Spleen (tissue), 11 donors: ENCODE measurements around the gene NR0B2. TPM values are rescaled to one million over a fixed set of nuclear protein-coding genes. Genes with fewer than 3 reads are reported as not detected.
"Not testable (repeated sequence)": the region's sequence is repeated elsewhere in the genome, so short reads cannot be mapped to it uniquely, and the experiment has no call there.

Experiments
- DNase-seq: peaks from one replicate; pipeline ENCODE4 v3.0.0-alpha.2; 2020
- H3K27ac ChIP-seq, 8 donors: fragments of 200-600 bp; sonication (generic) in 7 of 8; 1 replicate in 4 of 8; 2 replicates in 4 of 8; pipeline versions ENCODE4 v1.5.0 to v1.8.0; 2016 to 2021; ENCODE audit warnings: inconsistent platforms in 4 of 8, mild to moderate bottlenecking in 4 of 8, moderate library complexity in 1 of 8
- H3K27me3 ChIP-seq, 7 donors: fragments of 200-600 bp; sonication (generic) in 6 of 7; replicated peaks in 1 of 7; 1 replicate in 4 of 7; 2 replicates in 3 of 7; pipeline versions ENCODE4 v1.5.0 to v1.8.0; 2016 to 2021; ENCODE audit warnings: inconsistent platforms in 3 of 7, mild to moderate bottlenecking in 1 of 7
- H3K36me3 ChIP-seq, 6 donors: fragments of 200-600 bp; sonication (generic) in 5 of 6; 1 replicate in 4 of 6; 2 replicates in 2 of 6; pipeline versions ENCODE4 v1.5.0 to v1.8.0; 2016 to 2021; ENCODE audit warnings: inconsistent platforms in 2 of 6
- H3K4me1 ChIP-seq, 6 donors: fragments of 200-600 bp; sonication (generic) in 5 of 6; 1 replicate in 3 of 6; 2 replicates in 3 of 6; pipeline versions ENCODE4 v1.5.0 to v1.8.0; 2016 to 2021; ENCODE audit warnings: inconsistent platforms in 3 of 6
- H3K4me3 ChIP-seq, 8 donors: fragments of 200-600 bp; sonication (generic) in 7 of 8; 1 replicate in 4 of 8; 2 replicates in 4 of 8; pipeline versions ENCODE4 v1.5.0 to v1.8.0; 2016 to 2021; ENCODE audit warnings: inconsistent platforms in 4 of 8, mild to moderate bottlenecking in 4 of 8, moderate library complexity in 2 of 8
- H3K9me3 ChIP-seq, 8 donors: fragments of 200-600 bp; sonication (generic) in 7 of 8; 1 replicate in 4 of 8; 2 replicates in 4 of 8; pipeline versions ENCODE4 v1.5.0 to v1.8.0; 2016 to 2021; ENCODE audit warnings: inconsistent platforms in 4 of 8
- POLR2A ChIP-seq, 3 donors: fragments of 450-650 bp; IDR thresholded peaks; one replicate each; pipeline ENCODE4 v1.5.1; 2017; ENCODE audit warnings: antibody characterized with exemption in 3 of 3, mild to moderate bottlenecking in 1 of 3
- POLR2AphosphoS5 ChIP-seq, 3 donors: sonication (generic); formaldehyde crosslinking; IDR thresholded peaks; one replicate each; pipeline ENCODE4 v1.5.1; 2017; ENCODE audit warnings: antibody characterized with exemption in 3 of 3
- WGBS, 5 donors: extraction: QIAGEN DNeasy Blood & Tissue Kit in 3 of 5; methylation state at CpG; one replicate each; pipeline versions ENCODE4 v1.1.5 to v1.1.7; 2013 to 2018; 5-methylcytosine and 5-hydroxymethylcytosine counted together
- intact Hi-C: fragments of 100-400 bp; cut with DNase I; formaldehyde crosslinking; loops from one replicate; pipeline ENCODE4 v1.15.0; 2023; ENCODE audit warnings: low total_unique reads
- polyA plus RNA-seq, 3 donors: library from polyadenylated mRNA; stranded (reverse); fragments of 200-250 nt; gene quantifications; one replicate each; pipeline ENCODE4 v1.2.1, GENCODE V29; 2013
- total RNA-seq, 7 donors: library from RNA; depleted of rRNA in 3 of 7; stranded (reverse); fragments of >200 nt in 3 of 7; fragmentation: NEBNext Ultra II Directional in 4 of 7; extraction: Animal tissue kit (Norgen Biotek cat#: 25700) in 4 of 7; gene quantifications; one replicate each; pipeline versions ENCODE4 v1.1.0 to v1.2.1, GENCODE V29; 2016 to 2021
- TF ChIP-seq, protein P1 (sequence below), 11 experiments: fragments of 200-600 bp in 7 of 11; fragments of 450-650 bp in 4 of 11; sonication (generic) in 4 of 11; IDR thresholded peaks in 8 of 11; conservative IDR thresholded peaks in 3 of 11; 1 replicate in 7 of 11; 2 replicates in 4 of 11; pipeline versions ENCODE4 v1.4.0 to v1.8.0; 2016 to 2021; ENCODE audit warnings: antibody characterized with exemption in 11 of 11, inconsistent platforms in 4 of 11, mild to moderate bottlenecking in 1 of 11
- donor health status: healthy with polysubstance abuse.
- donor health status: DM: no; HTN: no; CAD: no; lungs with moderate emphysema.
- donor health status: DM: no; HTN: no; CAD: no.
- donor health status: Bipolar disorder and iron deficiency.
- donor health status: healthy.
- donor health status: DM: no; HTN: no; CAD: no.
- donor health status: DM: yes; HTN: yes; CAD: no.

NR0B2 gene
- total and polyA plus RNA-seq, 10 donors: 0.74 to 27.1 (median 8.1) TPM

GRCh38 chr1:26879793-26880192, 34.0 kb downstream of the NR0B2 start:
- WGBS, 5 donors: 94 to 98% (median 96%) methylated on average over 4 of the region's 4 CpGs
- Histone ChIP-seq H3K4me1 (peaks cover 0 to 9% (median 5%) of the 10 kb centered on the region in 6 donors), H3K4me3 (no peak overlapping the region), H3K27ac (no peak overlapping the region), H3K27me3 (no peaks in the 10 kb centered on the region), H3K9me3 (no peaks in the 10 kb centered on the region), H3K36me3 (peaks cover 9 to 100% (median 84%) of the 10 kb centered on the region in 6 donors)
- no peak for DNase-seq
- intact Hi-C loops: loop anchor here (10.0 kb wide), 2 partner anchors 65 to 275 kb away; no protein-coding TSS in a partner anchor
- TF ChIP-seq POLR2AphosphoS5 (IDR thresholded peaks at IDR 0.05) (no peak), POLR2A (IDR thresholded peaks at IDR 0.05) (no peak)
- TF ChIP-seq, protein P1, sequence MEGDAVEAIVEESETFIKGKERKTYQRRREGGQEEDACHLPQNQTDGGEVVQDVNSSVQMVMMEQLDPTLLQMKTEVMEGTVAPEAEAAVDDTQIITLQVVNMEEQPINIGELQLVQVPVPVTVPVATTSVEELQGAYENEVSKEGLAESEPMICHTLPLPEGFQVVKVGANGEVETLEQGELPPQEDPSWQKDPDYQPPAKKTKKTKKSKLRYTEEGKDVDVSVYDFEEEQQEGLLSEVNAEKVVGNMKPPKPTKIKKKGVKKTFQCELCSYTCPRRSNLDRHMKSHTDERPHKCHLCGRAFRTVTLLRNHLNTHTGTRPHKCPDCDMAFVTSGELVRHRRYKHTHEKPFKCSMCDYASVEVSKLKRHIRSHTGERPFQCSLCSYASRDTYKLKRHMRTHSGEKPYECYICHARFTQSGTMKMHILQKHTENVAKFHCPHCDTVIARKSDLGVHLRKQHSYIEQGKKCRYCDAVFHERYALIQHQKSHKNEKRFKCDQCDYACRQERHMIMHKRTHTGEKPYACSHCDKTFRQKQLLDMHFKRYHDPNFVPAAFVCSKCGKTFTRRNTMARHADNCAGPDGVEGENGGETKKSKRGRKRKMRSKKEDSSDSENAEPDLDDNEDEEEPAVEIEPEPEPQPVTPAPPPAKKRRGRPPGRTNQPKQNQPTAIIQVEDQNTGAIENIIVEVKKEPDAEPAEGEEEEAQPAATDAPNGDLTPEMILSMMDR (IDR thresholded peaks at IDR 0.05 in 8 of 11, conservative IDR thresholded peaks at IDR 0.05 in 3 of 11): no peak

GRCh38 chr1:26877326-26877725, 36.4 kb downstream of the NR0B2 start:
- no peaks in the 10 kb centered on the region for H3K27me3 ChIP-seq
- peaks cover 0 to 81% (median 59%) of the 10 kb centered on the region in 6 donors for H3K36me3 ChIP-seq
- TF ChIP-seq, protein P1 (IDR thresholded peaks at IDR 0.05 in 8 of 11, conservative IDR thresholded peaks at IDR 0.05 in 3 of 11): no peak
- TF ChIP-seq POLR2AphosphoS5 (IDR thresholded peaks at IDR 0.05) (no peak), POLR2A (IDR thresholded peaks at IDR 0.05) (no peak)
- WGBS, 5 donors: 77 to 94% (median 85%) methylated on average over 2 of the region's 2 CpGs
- peaks cover 0 to 9% (median 5%) of the 10 kb centered on the region in 6 donors for H3K4me1 ChIP-seq
- DNase-seq: no peak
- H3K4me3 ChIP-seq: no peak overlapping the region
- H3K9me3 ChIP-seq: no peaks in the 10 kb centered on the region
- intact Hi-C loops: loop anchor here (10.0 kb wide), 2 partner anchors 63 to 273 kb away; no protein-coding TSS in a partner anchor
- peak overlapping the region in 1 of 8 donors; percentile 13 for H3K27ac ChIP-seq

GRCh38 chr1:26874896-26875295, 38.9 kb downstream of the NR0B2 start:
- H3K36me3 ChIP-seq: peaks cover 0 to 56% (median 35%) of the 10 kb centered on the region in 6 donors
- no peak for TF ChIP-seq POLR2A (IDR thresholded peaks at IDR 0.05)
- no peak for TF ChIP-seq POLR2AphosphoS5 (IDR thresholded peaks at IDR 0.05)
- TF ChIP-seq, protein P1 (IDR thresholded peaks at IDR 0.05 in 8 of 11, conservative IDR thresholded peaks at IDR 0.05 in 3 of 11): no peak
- no peaks in the 10 kb centered on the region for H3K27me3 ChIP-seq
- DNase-seq: no peak
- no peaks in the 10 kb centered on the region for H3K9me3 ChIP-seq
- WGBS, 5 donors: 74 to 86% (median 78%) methylated on average over 4 of the region's 4 CpGs
- H3K4me1 ChIP-seq: peaks cover 0 to 9% (median 5%) of the 10 kb centered on the region in 6 donors
- intact Hi-C loops: loop anchor here (10.0 kb wide), 2 partner anchors 60 to 270 kb away; no protein-coding TSS in a partner anchor
- no peak overlapping the region for H3K4me3 ChIP-seq
- H3K27ac ChIP-seq: no peak overlapping the region

DNA sequence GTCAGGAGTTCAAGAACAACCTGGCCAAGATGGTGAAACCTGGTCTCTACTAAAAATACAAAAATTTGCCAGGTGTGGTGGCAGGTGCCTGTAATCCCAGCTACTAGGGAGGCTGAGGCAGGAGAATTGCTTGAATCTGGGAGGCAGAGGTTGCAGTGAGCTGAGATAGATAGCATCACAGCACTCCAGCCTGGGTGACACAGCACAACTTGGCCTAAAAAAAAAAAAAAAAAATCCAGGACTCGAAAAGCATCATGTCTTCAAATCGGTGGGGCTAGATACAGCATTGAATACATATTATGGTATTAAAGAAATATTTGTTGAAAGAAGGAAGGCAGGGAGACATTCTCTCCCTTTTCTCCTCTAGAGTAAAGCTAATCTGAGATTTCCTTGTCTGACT, 40.7 kb downstream of the NR0B2 start:
- peaks cover 0 to 38% (median 17%) of the 10 kb centered on the region in 6 donors for H3K36me3 ChIP-seq
- H3K4me3 ChIP-seq, H3K27me3 ChIP-seq, H3K4me1 ChIP-seq, H3K9me3 ChIP-seq, DNase-seq, H3K27ac ChIP-seq: not testable (repeated sequence)
- WGBS, 5 donors: 80 to 93% (median 82%) methylated on average over 2 of the region's 2 CpGs
- intact Hi-C loops: loop anchor here (10.0 kb wide), 2 partner anchors 58 to 268 kb away; no protein-coding TSS in a partner anchor
